ENCODE measurements around the gene KAT6B.

DNA sequence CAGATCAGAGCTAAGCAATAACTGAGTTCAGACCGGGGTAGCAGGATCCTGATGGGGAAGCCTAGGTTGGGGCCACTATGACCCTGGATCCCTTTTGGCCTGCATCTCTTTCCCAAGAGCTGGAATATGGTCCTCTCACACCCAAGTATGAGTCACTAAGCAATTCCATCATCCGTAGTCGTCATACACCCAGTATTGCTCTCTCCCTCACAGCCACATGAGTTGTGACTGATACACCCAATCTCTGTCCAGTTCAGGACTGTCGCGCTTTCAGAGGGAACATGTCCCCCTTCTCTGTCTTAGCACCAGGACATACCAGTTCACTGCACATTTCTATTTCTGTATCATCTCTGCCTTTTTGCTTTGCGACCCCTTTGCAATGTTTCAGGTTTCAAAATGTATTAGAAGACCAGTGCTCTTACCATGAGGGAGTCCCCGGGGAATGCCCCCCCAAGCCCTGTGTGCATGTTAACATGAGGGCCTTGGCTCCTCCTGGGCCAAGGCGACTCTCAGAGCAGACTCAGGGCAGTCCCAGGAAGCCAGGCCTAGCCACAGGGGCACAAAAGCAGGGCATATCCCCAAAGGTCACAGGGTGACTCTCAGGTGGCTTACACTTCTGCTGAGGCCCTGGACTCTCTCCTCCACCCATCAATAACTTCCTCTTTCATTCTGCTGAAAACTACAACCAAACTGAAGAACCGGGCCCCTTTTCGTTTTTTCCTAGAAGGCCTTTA, 209.7 kb downstream of the KAT6B start:
- TF ChIP-seq POLR2A (IDR thresholded peaks at IDR 0.05; ENCODE audit: low read depth, low read length) (no peak), TAF1 (IDR thresholded peaks at IDR 0.05; ENCODE audit: low read depth, low read length) (no peak), POU2F2 (IDR thresholded peaks at IDR 0.05; ENCODE audit: low read depth, low read length) (no peak)

Data from GM12891 (cell line).